BE2C (cell line): ENCODE data around the gene CRTAP.
A peak's percentile ranks its signal among the peaks of the same experiment; 100 is the strongest.

Experiments
- DNase-seq: peaks from one replicate; pipeline ENCODE4 v3.0.0-alpha.2; 2020
- H3K27me3 ChIP-seq: fragments of 250-450 bp; sonication (Bioruptor Pico); 2 replicates; pipeline ENCODE4 v1.5.1; 2020; ENCODE audit warnings: mild to moderate bottlenecking
- H3K36me3 ChIP-seq: fragments of 250-450 bp; sonication (Bioruptor Pico); 2 replicates; pipeline ENCODE4 v1.5.1; 2020; ENCODE audit warnings: mild to moderate bottlenecking
- H3K4me1 ChIP-seq: fragments of 250-450 bp; sonication (Bioruptor Pico); 2 replicates; pipeline ENCODE4 v1.5.1; 2020
- H3K4me3 ChIP-seq: 2 replicates; pipeline ENCODE4 v1.5.1; 2011; ENCODE audit warnings: low read depth, low read length
- H3K9me3 ChIP-seq: fragments of 250-450 bp; sonication (Bioruptor Pico); 2 replicates; pipeline ENCODE4 v1.5.1; 2020
- TF ChIP-seq, protein P1 (sequence below): IDR thresholded peaks from 2 replicates; pipeline ENCODE4 v1.5.1; 2012; ENCODE audit warnings: mild to moderate bottlenecking, low read depth, low read length

The CRTAP gene

DNA sequence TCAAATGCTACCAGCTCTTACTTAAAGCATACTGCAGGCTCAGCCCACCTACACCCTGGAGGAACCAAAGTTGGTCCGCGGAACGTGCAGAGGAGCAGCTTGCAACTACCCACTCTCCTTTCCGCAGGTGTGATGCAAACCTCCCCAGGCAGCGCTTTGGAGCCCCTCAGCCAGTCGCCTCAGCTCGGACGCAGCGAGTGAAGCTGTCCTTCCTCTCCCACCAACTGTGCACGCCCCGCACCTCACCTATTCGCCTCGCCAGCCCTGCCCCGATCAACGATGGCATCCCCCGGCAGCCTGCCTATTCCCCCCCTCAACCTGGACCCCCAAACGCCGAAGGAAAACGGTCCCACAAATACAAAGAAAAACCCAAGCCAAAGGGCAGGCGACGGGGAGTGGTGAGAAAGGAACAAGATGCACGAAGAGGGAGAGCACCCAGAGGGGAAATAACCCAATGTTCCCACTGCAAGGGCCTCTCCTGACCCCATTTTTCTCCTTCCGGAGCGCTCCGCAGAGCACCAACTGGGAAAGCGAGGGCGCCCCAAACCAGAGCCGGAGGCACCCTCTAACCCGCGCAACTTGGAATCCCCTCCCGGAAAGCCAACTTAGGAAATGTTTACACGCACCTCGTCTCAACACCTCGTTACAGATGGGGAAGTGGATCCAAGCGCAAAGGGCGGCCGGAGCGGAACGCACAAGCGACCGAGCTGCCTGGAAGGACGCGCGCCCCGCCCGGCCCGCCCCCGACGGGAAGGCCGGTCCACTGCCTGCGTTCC is 17.5 kb upstream of the CRTAP start:
- DNase-seq, result no peak
- Histone ChIP-seq H3K27me3 (no peaks in the 10 kb centered on the region), H3K36me3 (no peaks in the 10 kb centered on the region), H3K4me3 (peak overlapping the region; percentile 78), H3K4me1 (no peaks in the 10 kb centered on the region), H3K9me3 (no peaks in the 10 kb centered on the region)
- TF ChIP-seq, protein P1, sequence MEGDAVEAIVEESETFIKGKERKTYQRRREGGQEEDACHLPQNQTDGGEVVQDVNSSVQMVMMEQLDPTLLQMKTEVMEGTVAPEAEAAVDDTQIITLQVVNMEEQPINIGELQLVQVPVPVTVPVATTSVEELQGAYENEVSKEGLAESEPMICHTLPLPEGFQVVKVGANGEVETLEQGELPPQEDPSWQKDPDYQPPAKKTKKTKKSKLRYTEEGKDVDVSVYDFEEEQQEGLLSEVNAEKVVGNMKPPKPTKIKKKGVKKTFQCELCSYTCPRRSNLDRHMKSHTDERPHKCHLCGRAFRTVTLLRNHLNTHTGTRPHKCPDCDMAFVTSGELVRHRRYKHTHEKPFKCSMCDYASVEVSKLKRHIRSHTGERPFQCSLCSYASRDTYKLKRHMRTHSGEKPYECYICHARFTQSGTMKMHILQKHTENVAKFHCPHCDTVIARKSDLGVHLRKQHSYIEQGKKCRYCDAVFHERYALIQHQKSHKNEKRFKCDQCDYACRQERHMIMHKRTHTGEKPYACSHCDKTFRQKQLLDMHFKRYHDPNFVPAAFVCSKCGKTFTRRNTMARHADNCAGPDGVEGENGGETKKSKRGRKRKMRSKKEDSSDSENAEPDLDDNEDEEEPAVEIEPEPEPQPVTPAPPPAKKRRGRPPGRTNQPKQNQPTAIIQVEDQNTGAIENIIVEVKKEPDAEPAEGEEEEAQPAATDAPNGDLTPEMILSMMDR, result no peak

DNA sequence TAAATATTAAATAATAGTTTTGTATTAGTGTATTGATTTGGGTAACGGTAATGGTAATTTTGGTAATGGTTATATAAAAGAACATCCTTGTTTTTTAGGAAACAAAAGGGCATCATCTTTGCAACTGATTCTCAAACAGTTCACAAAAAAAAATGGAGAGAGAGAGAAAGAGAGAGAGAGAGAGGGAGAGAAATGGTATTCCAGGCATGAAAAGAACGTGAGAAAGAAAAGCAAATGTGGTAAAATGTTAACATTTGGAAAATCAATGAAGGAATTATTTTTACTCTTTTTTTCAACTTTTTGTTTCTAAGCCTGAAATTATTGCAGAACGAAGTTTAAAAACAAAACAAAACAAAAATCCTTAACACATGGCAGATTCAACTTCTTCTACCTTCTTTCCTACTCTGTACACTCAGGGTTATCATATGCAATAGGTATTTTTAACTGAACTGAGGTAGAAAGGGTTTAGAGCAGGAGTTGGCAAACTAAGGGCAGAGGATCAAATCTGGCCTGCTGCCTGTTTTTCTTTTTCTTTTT is 14.6 kb upstream of the CRTAP start:
- DNase-seq, result no peak
- TF ChIP-seq, protein P1, result no peak
- no peaks in the 10 kb centered on the region for H3K4me1 ChIP-seq
- no peak overlapping the region for H3K4me3 ChIP-seq
- H3K9me3 ChIP-seq, result no peaks in the 10 kb centered on the region
- H3K36me3 ChIP-seq, result no peaks in the 10 kb centered on the region
- H3K27me3 ChIP-seq, result no peaks in the 10 kb centered on the region

GRCh38 chr3:33099701-33100100 is 14.1 kb upstream of the CRTAP start:
- Histone ChIP-seq H3K4me3 (no peak overlapping the region), H3K4me1 (no peaks in the 10 kb centered on the region), H3K27me3 (no peaks in the 10 kb centered on the region), H3K36me3 (no peaks in the 10 kb centered on the region), H3K9me3 (no peaks in the 10 kb centered on the region)
- TF ChIP-seq, protein P1, result no peak
- no peak for DNase-seq

DNA sequence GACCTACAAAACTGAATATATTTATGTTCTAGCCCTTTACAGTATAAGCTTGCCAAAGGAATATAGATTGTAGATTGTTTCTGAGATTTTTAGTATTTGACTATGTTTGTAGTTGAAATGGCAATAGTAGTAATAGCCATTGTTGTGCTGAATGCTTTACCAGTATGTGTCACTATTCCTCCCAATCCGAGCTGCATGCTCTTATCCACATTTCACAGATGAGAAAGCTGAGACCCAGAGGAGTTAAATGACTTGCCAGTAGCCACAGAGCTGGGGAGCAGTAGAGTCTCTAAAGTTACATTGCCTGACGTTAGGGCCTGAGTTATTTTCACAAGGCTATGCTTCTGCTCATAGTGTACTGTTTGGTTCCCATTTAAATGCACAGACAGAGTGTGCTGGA is 13.6 kb upstream of the CRTAP start:
- DNase-seq, result no peak
- TF ChIP-seq, protein P1, result no peak
- no peaks in the 10 kb centered on the region for H3K4me1 ChIP-seq

GRCh38 chr3:33103034-33103433 is 10.8 kb upstream of the CRTAP start:
- H3K9me3 ChIP-seq, result no peaks in the 10 kb centered on the region
- TF ChIP-seq, protein P1, result no peak
- H3K27me3 ChIP-seq, result no peaks in the 10 kb centered on the region
- no peaks in the 10 kb centered on the region for H3K36me3 ChIP-seq
- no peaks in the 10 kb centered on the region for H3K4me1 ChIP-seq
- H3K4me3 ChIP-seq, result no peak overlapping the region
- no peak for DNase-seq

More for the DNA sequence above, 13.6 kb upstream of the CRTAP start:
- Histone ChIP-seq H3K27me3 (no peaks in the 10 kb centered on the region), H3K4me3 (no peak overlapping the region), H3K9me3 (no peaks in the 10 kb centered on the region), H3K36me3 (no peaks in the 10 kb centered on the region)

DNA sequence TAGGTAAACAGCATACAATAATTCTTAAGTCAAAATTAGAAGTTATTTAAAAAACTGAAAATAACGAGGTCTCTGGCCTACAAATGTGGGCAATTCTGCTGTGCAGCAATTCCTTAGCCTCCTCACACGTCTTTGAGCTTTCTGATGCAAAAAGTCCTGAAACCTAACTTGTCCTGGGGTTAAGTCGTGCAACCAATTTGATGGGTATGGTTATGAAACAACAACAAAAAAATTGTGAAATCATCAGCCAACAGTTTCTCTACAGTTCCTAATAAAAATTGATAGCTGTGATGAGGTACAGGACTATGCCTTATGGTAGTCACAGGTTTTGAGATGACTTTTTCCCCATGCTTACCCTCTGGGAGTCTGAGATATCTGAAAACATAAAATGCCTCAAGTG is 10.3 kb upstream of the CRTAP start:
- TF ChIP-seq, protein P1, result no peak
- Histone ChIP-seq H3K36me3 (no peaks in the 10 kb centered on the region), H3K4me1 (no peaks in the 10 kb centered on the region), H3K4me3 (no peak overlapping the region), H3K9me3 (no peaks in the 10 kb centered on the region), H3K27me3 (no peaks in the 10 kb centered on the region)
- DNase-seq, result no peak
